ENCODE data around the gene RSPO3. TPM values are rescaled to one million over a fixed set of nuclear protein-coding genes. Genes with fewer than 3 reads are reported as not detected.

Gene RSPO3
- total and polyA plus RNA-seq, 2 of the 13 experiments (the other 11 are each of a cell fraction or from before 2014, with no cell fraction given), result not detected

- TF ChIP-seq NFAT5 (CRISPR knock-in tag; IDR thresholded peaks at IDR 0.05) (no peak), ZNF574 (CRISPR knock-in tag; IDR thresholded peaks at IDR 0.05) (no peak), PRPF4 (IDR thresholded peaks at IDR 0.05; ENCODE audit: low read depth, low read length, poor library complexity, severe bottlenecking) (no peak)
Observed at GRCh38 chr6:127085181-127085580, 33.3 kb upstream of the RSPO3 start (continued).

GRCh38 chr6:127090051-127090450 is 28.4 kb upstream of the RSPO3 start:
- 0% methylated on average over 1 of the region's 1 CpG for WGBS (ENCODE audit: low lambda C conversion rate)
- no peaks in the 10 kb centered on the region for H3K79me2 ChIP-seq (ENCODE audit: insufficient read depth, low read length)
- H3K4me2 ChIP-seq (ENCODE audit: low read depth, low read length), result no peak overlapping the region
- no peaks in the 10 kb centered on the region for H4K20me1 ChIP-seq (ENCODE audit: insufficient read depth, low read length)
- no peak overlapping the region for H2AFZ ChIP-seq (ENCODE audit: low read length)
- no peak overlapping the region for H3K27ac ChIP-seq (ENCODE audit: extremely low read length, insufficient read depth, low read length)
- ChIA-PET POLR2A (no interaction called here), CTCF (ENCODE audit: low intra/inter-chr PET ratio, low total read pairs) (no interaction called here)
- H3K4me3 ChIP-seq (replicated peaks in 1 of 3; ENCODE audit: insufficient read depth in 1 of 3, low read depth in 2 of 3, low read length in 3 of 3), result no peak overlapping the region
- no peak for ATAC-seq
- H3K9me3 ChIP-seq (ENCODE audit: low read length), result no peaks in the 10 kb centered on the region
- in situ Hi-C loops (cut with HindIII; ENCODE audit: extremely low pct_ligation_motif_present, low pct_unique_long_range_greater_than_20kb), result no loop called here
- DNase-seq (ENCODE audit: low spot score), result no peak
- no peak for TF ChIP-seq HOXD1 (CRISPR knock-in tag; IDR thresholded peaks at IDR 0.05)
- 0 out of 5 replicates have a peak, but pooled peaks cover 0 to 3% of the 10 kb centered on the region in 2 experiments for H3K27me3 ChIP-seq (ENCODE audit: control insufficient read depth in 1 of 2, insufficient read depth in 2 of 2, low read length in 2 of 2)
- H3K4me1 ChIP-seq (ENCODE audit: insufficient read depth, low read length), result no peaks in the 10 kb centered on the region
- no peaks in the 10 kb centered on the region for H3K36me3 ChIP-seq (replicated peaks in 1 of 2; ENCODE audit: control insufficient read depth in 1 of 2, insufficient read depth in 2 of 2, low read length in 2 of 2)
- FAIRE-seq, result no peak
- no TSS peak for BruUV-seq (replicated peaks)
- intact Hi-C loops (cut with micrococcal nuclease; ENCODE audit: unreplicated experiment), result no loop called here
- no peak overlapping the region for H3K9ac ChIP-seq (ENCODE audit: insufficient read depth, low read depth, low read length)

Measured in HepG2 (cell line).